Smooth muscle cell of the brain vasculature (primary cell): ENCODE measurements around the gene OR10H1.
"Not testable (repeated sequence)": the region's sequence is repeated elsewhere in the genome, so short reads cannot be mapped to it uniquely, and the experiment has no call there.

Experiments used
- DNase-seq: peaks from one replicate; pipeline ENCODE4 v3.0.0-alpha.2; 2012; ENCODE audit warnings: low read depth, low spot score

Gene OR10H1, protein sequence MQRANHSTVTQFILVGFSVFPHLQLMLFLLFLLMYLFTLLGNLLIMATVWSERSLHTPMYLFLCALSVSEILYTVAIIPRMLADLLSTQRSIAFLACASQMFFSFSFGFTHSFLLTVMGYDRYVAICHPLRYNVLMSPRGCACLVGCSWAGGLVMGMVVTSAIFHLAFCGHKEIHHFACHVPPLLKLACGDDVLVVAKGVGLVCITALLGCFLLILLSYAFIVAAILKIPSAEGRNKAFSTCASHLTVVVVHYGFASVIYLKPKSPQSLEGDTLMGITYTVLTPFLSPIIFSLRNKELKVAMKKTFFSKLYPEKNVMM

DNA sequence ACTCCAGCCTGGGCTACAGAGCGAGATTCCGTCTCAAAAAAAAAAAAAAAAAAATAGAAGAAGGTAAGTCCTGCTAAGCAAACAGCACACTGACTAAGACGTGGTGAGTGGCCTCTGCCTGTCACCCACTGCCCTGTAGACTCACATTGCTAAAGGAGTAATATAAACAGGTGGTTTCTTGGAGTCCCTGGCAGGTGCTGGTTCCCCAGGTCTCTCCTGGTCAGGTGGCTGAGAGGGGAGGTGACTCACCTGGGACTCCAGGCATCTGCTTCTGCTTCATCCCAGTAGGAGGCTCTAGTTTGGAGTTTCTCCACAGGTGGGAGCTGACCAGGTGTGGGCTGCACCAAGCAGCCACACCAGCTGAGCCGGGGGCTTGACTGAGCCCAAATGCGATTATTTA lies at the start of gene OR10H1:
OR10H1 (minus strand) TSS at position 359 of the 400 bp plus-strand sequence. CDS start 7,627 bp downstream, outside the sequence.
- DNase-seq = no peak

DNA sequence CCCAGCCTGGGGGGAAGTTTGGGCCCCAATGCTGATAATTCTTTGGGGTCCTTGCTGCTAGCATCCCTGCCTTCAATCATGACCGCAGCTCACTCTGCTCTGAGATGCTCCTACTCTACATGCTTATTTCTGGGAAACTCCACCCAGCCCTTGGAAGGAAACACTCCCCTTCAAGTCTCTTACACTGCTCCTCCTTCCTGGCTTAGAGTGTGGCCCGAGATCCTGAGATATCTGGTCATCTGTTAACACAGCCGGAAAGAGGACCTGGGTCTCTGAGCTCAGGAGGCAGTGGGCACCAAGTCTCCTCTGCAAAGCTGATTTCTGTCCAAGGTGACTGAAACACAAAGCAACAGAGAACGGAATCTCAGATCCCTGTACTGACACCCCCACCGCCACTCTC lies 49.4 kb upstream of the OR10H1 start:
- DNase-seq = no peak

DNA sequence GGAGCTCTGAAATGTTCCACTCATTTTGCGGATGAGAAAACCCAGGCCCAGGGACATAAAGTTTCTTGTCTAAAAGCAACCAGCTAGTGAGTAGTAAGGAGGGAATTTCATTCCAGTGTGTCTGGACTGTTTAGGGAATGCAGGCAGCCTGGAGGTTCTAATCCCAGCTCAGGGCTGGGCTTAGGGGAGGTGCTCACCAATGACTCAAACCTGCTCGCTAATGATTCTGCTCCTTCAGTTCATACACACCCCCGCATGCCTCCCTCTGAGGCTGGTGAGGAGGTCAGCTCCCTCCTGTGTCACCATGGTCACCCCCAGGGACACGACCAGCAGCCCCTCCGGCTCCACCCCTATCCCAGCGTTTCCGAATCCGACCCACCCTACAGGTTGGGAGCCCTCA lies 47.8 kb upstream of the OR10H1 start:
- DNase-seq = no peak

DNA sequence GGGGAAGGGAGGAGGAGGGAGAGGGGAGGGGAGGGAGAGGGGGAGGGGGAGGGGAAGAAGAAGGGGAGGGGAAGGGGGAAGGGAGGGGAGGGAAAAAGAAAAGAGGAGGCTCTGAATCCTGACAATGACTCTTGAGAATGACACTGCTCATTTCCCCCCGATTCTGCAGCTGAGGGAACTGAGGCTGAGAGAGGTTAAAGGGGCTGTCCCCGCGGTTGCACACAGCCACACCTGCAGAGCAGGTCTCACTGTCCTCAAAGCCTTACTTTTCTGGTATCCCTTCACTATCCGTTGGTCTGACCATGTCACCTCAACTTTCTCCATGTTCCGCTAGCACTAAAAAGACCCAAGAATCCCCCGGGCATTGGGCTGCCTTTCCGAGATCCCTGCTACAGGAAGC lies 47.0 kb upstream of the OR10H1 start:
- no peak for DNase-seq

DNA sequence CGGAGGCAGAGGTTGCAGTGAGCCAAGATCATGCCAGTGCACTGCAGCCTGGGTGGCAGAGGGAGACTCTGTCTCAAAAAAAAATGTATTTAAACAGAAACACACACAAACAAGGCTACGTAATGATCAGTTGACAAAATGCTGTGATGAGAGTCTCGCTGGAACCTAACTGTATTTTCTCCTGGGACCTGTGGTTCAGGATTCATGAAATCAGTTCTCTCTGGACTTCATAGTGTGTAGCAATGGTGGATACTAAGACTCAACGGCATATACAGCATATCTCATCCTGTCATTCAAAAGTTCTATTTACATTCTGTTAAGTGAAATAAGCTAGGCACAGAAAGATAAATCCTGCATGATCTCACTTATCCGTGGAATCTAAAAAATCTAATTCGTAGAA lies 45.1 kb upstream of the OR10H1 start:
- DNase-seq = no peak

DNA sequence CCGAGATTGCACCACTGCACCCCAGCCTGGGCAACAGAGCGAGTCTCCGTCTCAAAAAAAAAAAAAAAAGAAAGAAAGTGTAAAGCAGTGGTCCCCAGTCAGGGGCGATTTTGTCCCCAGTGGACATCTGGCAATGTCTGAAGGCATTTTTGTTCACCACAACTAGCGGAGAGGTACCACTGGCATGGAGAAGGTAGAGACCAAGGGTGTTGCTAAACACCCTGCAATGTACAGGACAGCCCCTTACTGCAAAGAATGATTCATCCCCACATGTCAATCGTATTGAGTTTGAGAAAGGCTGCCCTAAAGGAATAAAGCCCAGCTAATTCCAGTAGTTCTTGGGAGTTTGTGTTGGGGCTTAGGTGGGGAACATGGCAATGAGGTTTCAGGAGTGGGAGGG lies 43.7 kb upstream of the OR10H1 start:
- DNase-seq = no peak

DNA sequence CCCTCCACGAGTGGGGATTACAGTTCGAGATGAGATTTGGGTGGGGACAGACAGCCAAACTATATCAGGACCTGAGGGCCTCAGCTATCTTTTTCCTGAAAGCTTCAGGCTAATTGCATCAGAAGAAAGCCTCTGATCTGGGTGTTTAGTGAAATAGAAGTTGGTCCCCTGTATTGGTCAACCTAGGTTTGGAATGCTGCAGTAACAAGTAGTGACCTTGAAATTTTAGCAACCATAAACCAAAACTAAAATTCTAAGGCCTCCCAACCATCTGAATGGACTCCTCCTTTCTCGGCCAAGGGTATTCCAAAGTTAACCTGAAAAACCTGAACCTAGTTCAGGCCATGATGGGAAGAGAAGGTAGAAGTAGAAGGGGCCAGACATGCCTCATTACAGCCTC lies 34.9 kb upstream of the OR10H1 start:
- no peak for DNase-seq

DNA sequence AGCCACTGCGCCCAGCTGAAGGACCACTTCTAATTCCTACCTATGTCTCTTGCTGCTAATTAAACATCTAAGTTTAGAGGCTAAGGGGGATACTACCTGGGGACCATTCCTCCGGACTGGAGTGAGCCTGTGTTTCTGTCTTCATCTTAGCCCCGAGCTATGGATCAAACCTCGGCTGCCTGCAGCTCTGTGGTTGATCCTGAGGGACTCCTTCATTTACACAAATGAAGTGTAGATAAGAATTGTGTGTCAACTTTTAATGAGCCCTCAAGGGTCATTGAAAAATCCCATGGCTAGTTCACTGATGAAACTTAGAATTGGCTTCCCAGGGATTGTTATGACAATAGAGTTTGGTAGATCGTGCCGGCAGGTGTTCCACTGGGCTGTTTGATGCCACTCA lies 31.5 kb upstream of the OR10H1 start:
- no peak for DNase-seq

DNA sequence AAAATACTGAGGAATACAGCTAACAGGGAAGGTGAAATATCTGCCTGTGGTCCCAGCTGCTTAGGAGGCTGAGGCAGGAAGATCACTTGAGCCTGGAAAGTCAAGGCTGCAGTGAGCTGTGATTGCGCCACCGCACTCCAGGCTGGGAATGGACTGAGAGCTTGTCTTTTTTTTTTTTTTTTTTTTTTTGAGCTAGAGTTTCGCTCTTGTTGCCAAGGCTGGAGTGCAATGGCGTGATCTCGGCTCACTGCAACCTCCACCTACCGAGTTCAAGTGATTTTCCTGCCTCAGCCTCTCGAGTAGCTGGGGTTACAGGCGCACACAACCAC lies 28.4 kb upstream of the OR10H1 start:
- not testable (repeated sequence) for DNase-seq

DNA sequence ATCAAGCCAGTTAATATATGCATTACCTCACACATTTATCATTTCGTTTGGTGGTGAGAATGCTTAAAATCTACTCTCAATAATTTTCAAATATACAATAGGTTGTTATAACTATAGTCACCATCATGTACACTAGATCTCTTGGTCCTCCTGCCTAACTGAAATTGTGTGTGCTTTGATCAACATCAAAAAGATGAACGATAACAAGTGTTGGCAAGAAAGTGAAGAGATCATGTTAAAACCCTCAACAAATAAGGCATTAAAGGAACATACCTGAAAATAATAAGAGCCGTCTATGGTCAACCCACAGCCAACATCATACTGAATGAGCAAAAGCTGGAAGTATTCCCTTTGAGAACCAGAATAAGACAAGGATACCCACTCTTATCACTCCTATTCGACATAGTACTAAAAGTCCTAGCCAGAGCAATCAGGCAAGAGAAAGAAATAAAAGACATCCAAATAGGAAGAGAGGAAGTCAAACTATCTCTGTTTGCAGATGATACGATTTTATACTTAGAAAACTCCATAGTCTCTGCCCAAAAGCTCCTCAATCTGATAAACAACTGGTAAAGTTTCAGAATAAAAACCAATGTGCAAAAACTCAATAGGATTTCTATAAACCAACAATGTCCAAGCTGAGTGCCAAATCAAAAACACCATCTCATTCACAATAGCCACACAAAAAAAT lies 27.9 kb upstream of the OR10H1 start:
- no peak for DNase-seq

DNA sequence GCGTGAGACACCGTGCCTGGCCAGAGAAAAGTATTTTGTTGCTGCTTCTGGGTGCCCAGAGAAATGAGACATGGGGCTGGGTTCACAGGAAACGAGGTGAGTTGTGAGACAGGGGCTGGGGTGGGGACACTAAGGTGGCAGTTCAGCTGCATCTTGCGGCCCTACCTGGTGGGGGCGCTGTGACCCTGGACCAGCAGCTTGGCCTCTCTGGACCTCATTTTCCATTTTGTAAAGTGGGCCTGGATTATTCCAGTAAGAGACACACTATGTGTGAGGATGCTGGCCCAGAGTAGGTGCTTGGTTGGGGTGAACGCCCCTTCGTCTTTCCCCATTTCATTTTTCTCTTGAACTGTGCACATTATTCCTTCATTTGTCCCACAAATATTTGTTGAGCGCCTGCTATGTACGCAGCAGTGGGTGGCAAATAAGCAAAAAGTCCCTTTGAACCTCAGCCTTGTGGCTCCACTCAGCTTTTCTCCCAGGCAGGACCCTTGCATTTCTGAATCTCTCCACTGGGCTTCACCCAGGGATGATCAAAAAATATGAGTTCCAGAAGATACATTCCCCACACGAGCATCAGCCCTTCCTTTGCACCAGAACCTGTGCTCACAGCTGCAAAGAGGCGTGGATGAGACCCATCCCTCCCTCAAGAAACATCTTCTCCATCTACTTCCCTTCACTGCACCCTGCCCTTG lies 26.6 kb upstream of the OR10H1 start:
- no peak for DNase-seq

DNA sequence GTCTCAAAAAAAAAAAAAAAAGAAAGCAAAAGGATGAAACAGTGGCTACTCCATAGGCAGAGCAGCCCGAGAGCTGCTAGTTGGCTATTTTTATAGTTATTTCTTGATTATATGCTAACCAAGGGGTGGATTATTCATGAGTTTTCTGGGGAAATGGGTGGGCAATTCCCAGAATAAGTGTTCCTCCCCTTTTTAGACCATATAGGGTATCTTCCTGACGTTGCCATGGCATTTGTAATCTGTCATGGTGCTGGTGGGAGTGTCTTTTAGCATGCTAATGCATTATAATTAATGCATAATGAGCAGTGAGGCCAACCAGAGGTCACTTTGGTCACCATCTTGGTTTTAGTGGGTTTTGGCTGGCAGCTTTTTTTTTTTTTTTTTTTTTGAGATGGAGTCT lies 25.4 kb upstream of the OR10H1 start:
- DNase-seq = no peak

DNA sequence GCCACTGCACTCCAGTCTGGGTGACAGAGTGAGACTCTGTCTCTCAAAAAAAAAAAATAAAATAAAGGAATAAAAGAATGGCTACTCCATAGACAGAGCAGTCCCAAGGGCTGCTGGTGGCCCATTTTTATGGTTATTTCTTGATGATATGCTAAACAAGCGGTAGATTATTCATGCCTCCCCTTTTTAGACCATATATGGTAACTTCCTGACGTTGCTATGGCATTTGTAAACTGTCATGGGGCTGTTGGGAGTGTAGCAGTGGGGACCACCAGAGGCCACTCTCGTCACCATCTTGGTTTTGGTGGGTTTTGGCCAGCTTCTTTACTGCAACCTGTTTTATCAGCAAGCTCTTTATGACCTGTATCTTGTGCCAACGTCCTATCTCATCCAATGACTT lies 24.4 kb upstream of the OR10H1 start:
- DNase-seq = not testable (repeated sequence)

DNA sequence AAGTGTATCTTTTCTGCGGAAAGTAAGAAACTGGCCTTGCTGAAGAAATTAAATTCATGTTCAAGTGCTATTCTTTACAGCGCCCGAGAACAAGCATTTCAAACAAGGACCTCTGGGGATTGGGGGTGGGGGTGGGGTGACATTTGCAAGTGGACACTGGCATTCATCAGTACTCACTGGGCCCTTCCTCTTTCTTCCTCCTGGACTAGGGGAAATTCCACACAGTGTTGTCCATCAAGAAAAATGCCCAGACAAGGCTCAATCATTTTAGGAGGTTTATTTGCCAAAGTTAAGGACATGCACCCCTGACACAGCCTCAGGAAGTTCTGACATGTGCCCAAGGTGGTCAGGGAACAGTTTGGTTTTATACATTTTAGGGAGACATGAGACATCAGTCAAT lies 22.9 kb upstream of the OR10H1 start:
- no peak for DNase-seq

DNA sequence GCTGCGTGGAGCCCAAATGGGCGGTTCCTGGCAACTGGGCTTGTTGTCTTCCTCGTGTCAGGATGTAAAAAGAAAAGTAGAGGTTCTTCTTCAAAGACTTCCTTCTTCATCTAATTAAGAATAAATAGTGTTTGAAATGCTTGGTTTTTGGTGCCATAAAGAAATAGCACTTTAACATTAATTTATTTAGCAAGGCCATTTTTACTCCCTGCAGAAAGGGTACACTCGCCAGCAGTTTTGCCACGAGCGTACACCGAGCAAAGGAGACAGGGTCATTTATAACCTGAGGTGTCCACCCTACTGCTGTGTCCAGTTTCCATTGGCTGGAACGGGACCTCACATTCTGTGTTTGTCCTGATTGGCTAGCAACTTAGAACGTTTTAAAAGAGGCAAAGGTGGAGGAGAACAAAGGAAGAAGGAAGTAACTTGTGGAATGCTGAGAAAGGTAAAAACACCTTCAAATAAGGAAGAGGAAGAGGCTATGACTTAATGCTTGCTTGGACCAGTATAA lies 21.8 kb upstream of the OR10H1 start:
- DNase-seq = no peak

DNA sequence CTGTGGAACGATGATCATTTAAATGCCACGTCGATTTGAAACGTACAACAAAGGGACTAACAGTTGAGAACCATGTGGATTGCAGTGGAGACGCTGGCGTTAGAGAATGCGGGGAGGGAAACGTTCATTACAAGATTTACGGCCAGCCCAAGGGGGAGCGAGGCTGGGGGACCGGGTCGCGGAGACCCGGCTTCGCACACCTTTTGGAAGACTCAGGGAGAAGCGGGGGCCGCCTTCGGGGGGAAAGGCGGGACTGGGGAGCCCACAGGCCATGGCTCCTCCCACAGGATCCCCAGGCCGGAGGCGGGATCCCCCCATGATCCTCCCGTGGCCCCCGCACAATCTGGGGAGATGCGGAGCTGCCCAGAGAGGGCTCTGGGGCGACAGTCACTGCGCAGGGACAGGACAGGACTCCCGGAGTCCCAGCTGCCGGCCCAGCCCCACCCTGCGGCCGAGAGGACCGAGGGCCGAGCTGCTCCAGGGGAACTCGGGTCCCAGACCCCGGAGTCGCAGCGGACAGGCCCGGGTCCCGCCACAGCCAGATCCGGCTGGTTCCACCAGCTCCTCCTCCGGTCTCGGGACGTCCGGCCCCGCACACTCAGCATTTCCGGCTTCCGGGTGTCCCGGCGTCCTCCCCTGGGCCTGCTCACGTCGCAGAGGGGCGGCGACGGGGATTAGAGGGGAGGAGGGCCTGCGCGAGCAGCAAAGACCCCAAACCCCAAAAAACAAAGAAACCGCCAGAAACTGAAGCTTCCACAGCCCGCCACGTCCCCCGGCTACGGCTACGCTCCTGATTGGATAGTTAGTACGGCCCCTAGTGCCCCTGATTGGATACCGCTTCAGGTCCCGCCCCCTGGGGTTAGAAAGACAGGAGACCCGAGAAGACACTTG lies 21.1 kb upstream of the OR10H1 start:
- peak; percentile 76 for DNase-seq

DNA sequence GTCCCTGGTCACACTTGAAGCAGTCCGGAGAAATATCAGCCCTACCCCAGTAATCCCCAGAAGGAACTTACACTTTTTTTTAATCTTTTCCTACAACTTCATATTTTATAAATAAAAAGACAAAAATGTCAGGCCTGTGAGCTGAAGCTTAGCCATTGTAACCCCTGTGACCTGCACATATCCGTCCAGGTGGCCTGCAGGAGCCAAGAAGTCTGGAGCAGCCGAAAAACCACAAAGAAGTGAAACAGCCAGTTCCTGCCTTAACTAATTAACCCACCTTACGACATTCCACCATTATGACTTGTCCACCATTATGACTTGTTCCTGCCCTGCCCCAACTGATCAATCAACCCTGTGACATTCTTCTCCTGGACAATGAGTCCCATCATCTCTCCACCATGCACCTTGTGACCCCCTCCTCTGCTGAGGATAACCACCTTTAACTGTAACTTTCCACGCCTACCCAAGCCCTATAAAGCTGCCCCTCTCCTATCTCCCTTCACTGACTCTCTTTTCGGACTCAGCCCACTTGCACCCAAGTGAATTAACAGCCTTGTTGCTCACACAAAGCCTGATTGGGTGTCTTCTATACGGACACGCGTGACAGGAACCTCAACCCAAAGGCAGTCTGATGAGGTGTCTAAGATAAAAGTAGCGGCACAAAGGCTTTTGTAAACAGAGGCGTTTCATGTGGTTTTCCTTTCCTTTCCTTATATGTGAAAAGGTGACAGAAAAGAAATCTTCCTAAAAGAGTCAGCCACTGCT lies 20.3 kb upstream of the OR10H1 start:
- not testable (repeated sequence) for DNase-seq

DNA sequence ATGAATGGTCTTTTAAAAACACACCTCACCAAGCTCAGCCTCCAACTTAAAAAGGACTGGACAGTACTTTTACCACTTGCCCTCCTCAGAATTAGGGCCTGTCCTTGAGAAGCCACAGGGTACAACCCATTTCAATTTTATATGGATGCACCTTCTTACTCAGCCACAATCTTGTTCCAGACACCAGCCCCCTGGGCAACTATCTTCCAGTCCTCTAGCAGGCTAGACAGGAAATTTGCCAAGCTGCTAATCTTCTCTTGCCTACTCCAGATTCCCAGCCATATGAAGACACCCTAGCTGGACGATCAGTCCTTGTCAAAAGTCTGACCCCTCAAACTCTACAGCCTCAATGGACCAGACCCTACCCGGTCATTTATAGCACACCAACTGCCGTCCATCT lies 18.8 kb upstream of the OR10H1 start:
- DNase-seq = not testable (repeated sequence)

DNA sequence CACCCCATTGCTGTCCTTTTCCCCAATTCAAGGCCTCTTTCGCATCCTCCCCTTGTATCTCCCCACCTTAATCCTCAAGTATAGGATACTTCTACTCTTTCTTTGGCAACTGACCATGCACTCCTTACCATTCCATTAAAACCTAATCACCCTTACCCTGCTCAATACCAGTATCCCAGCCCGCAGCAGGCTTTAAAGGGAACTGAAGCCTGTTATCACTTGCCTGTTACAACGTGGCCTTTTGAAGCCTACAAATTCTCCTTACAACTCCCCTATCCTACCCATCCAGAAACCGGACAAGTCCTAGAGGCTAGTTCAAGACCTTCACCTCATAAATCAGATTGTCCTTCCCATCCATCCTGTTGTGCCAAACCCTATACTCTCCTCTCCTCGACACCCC lies 16.2 kb upstream of the OR10H1 start:
- DNase-seq = no peak

DNA sequence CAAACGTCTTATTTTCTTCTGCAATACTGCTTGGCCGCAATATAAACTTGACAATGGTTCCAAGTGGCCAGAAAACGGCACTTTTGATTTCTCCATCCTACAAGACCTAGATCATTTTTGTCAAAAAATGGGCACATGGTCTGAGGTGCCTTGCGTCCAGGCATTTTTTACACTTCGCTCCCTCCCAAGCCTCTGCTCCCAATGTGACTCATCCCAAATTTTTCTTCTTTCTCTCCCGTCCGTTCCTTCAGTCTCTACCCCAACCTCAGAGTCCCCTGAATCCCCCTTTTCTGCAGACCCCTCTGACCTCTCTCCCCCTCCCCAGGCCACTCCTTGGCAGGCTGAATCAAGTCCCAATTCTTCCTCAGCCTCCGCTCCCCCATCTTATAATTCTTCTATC lies 14.3 kb upstream of the OR10H1 start:
- no peak for DNase-seq

DNA sequence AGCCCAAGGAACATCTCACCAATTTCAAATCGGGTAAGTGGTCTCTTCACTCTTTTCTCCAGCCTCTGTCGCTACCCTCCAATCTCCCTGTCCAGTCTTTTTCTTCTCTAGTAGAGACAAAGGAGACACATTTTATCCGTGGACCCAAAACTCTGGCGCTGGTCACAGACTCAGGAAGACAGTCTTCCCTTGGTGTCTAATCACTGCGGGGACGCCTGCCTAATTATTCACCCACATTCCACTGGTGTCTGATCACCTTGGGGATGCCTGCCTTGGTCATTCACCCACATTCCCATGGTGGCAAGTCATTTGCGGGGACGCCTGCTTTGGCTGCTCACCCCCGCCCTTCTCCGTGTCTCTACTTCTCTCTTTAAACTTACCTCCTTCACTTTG lies 13.8 kb upstream of the OR10H1 start:
- no peak for DNase-seq
